Heart left ventricle (tissue), 16 donors: ENCODE measurements around the gene C6orf132. TPM values are rescaled to one million over a fixed set of nuclear protein-coding genes. Genes with fewer than 3 reads are reported as not detected.
A peak's percentile ranks its signal among the peaks of the same experiment; 100 is the strongest.

ENCODE experiments used
- ATAC-seq, 4 donors: fragments of 200-7000 bp; cut with Tn5 transposase; one replicate each; pipeline ENCODE4 v1.9.1; 2020 to 2022; ENCODE audit warnings: moderate library complexity in 4 of 4, mild to moderate bottlenecking in 3 of 4, moderate number of reproducible peaks in 1 of 4
- DNase-seq, 5 donors: peaks; one replicate each; pipeline ENCODE4 v3.0.0-alpha.2; 2020
- H3K27ac ChIP-seq, 12 donors: fragments of 200-600 bp; sonication (generic) in 4 of 12; one replicate each; pipeline versions ENCODE4 v1.5.0 to v1.8.0; 2016 to 2022; ENCODE audit warnings: mild to moderate bottlenecking in 2 of 12
- H3K27me3 ChIP-seq, 9 donors: fragments of 200-600 bp; sonication (generic) in 2 of 9; one replicate each; pipeline versions ENCODE4 v1.5.1 to v1.8.0; 2016 to 2022; ENCODE audit warnings: mild to moderate bottlenecking in 3 of 9
- H3K36me3 ChIP-seq, 9 donors: fragments of 200-600 bp; sonication (generic) in 2 of 9; one replicate each; pipeline versions ENCODE4 v1.5.0 to v1.8.0; 2018 to 2022; ENCODE audit warnings: mild to moderate bottlenecking in 2 of 9
- H3K4me1 ChIP-seq, 12 donors: fragments of 200-600 bp; sonication (generic) in 4 of 12; one replicate each; pipeline versions ENCODE4 v1.5.0 to v1.8.0; 2016 to 2022; ENCODE audit warnings: mild to moderate bottlenecking in 3 of 12
- H3K4me3 ChIP-seq, 12 donors: fragments of 200-600 bp; sonication (generic) in 4 of 12; one replicate each; pipeline versions ENCODE4 v1.5.0 to v1.8.0; 2017 to 2022; ENCODE audit warnings: mild to moderate bottlenecking in 9 of 12, moderate library complexity in 4 of 12
- H3K9me3 ChIP-seq, 12 donors: fragments of 200-600 bp; sonication (generic) in 4 of 12; one replicate each; pipeline versions ENCODE4 v1.5.0 to v1.8.0; 2016 to 2022; ENCODE audit warnings: mild to moderate bottlenecking in 1 of 12
- CTCF ChIP-seq, 12 donors: fragments of 200-600 bp; sonication (generic) in 4 of 12; IDR thresholded peaks; one replicate each; pipeline versions ENCODE4 v1.5.0 to v1.8.0; 2018 to 2022; ENCODE audit warnings: antibody characterized with exemption in 12 of 12, mild to moderate bottlenecking in 5 of 12
- POLR2A ChIP-seq, 2 donors: fragments of 450-650 bp; IDR thresholded peaks; one replicate each; pipeline ENCODE4 v1.6.1; 2017; ENCODE audit warnings: antibody characterized with exemption in 2 of 2, mild to moderate bottlenecking in 2 of 2, moderate library complexity in 2 of 2
- WGBS, 4 donors: extraction: QIAGEN DNeasy Blood & Tissue Kit in 2 of 4; methylation state at CpG; one replicate each; pipeline versions ENCODE4 v1.1.5 to v1.1.7; 2013 to 2018; 5-methylcytosine and 5-hydroxymethylcytosine counted together
- intact Hi-C, 10 donors: fragments of 100-400 bp; cut with DNase I; formaldehyde crosslinking; loops; one replicate each; pipeline versions ENCODE4 v1.11.1 to v1.14.2; 2022
- polyA plus RNA-seq, 2 donors: library from polyadenylated mRNA; stranded (reverse); fragments of 200-250 nt; gene quantifications; one replicate each; pipeline ENCODE4 v1.2.3, GENCODE V29; 2013
- total RNA-seq, 9 donors: library from RNA; depleted of rRNA in 2 of 9; stranded (reverse); fragments of >200 nt in 2 of 9; fragmentation: NEBNext Ultra II Directional in 3 of 9; extraction: Animal tissue kit (Norgen Biotek cat#: 25700) in 3 of 9; gene quantifications; one replicate each; pipeline versions ENCODE4 v1.1.0 to v1.2.4, GENCODE V29; 2016 to 2023
- donor health status: ischemic (EF 13 %, LVEDD 7.1; RV severe dilation, severe dysfunction).
- donor health status: healthy with polysubstance abuse.
- donor health status: DM: no; HTN: yes; CAD: no.
- donor health status: DM: no; HTN: no; CAD: no.
- donor health status: ischemic (EF 25% LVEDD 6.9; RV normal size, moderate dysfunction).
- donor health status: ischemic (EF 25% LVEDD 5.7; RV mildly dilated, moderate dysfunction).
- donor health status: healthy.
- donor health status: DM: yes; HTN: yes; CAD: no.
- donor health status: ischemic (EF 35%, LVEDD 5.7; RV mildly dilated, moderate dysfunction).
- donor health status: nonischemic (EF 11% LVEDD 7.7; RV severe dilation, severe dysfunction).
- donor health status: DM: yes; HTN: yes; CAD: no.
- donor health status: PGD.
- donor health status: ischemic (EF 29% LVEDD 5.4; RV normal size, mild dysfunction).
- donor health status: nonischemic (EF 23%, LVEDD 6.1; RV moderate dilation, normal function).

Gene C6orf132
- total and polyA plus RNA-seq, 11 donors, result 0.30 to 5.7 (median 2.2) TPM

GRCh38 chr6:42162384-42162783 lies 20.0 kb upstream of the C6orf132 start:
- intact Hi-C loops, result loop anchor here in 1 of 10 donors (10.0 kb wide), 1 partner anchor 378 kb away; the partner anchor contains the start of genes PRICKLE4 and TOMM6
- ATAC-seq (no peak), DNase-seq (no peak)
- TF ChIP-seq CTCF (IDR thresholded peaks at IDR 0.05), result no peak
- TF ChIP-seq POLR2A (IDR thresholded peaks at IDR 0.05), result no peak
- H3K27me3 ChIP-seq, result no peaks in the 10 kb centered on the region
- no peaks in the 10 kb centered on the region for H3K9me3 ChIP-seq
- H3K4me3 ChIP-seq, result no peak overlapping the region
- no peak overlapping the region for H3K27ac ChIP-seq
- WGBS, 4 donors, result 44 to 51% (median 46%) methylated on average over 7 of the region's 7 CpGs
- H3K36me3 ChIP-seq, result no peaks in the 10 kb centered on the region
- peaks cover 0 to 6% (median 0%) of the 10 kb centered on the region in 12 donors for H3K4me1 ChIP-seq

- TF ChIP-seq CTCF (IDR thresholded peaks at IDR 0.05) (no peak), POLR2A (IDR thresholded peaks at IDR 0.05) (no peak)
- ATAC-seq (no peak), DNase-seq (no peak)
- WGBS, 4 donors, result 69 to 84% (median 77%) methylated on average over 4 of the region's 4 CpGs
- Histone ChIP-seq H3K4me1 (peaks cover 0 to 4% (median 0%) of the 10 kb centered on the region in 12 donors), H3K27me3 (no peaks in the 10 kb centered on the region), H3K9me3 (no peaks in the 10 kb centered on the region), H3K36me3 (no peaks in the 10 kb centered on the region), H3K4me3 (no peak overlapping the region), H3K27ac (no peak overlapping the region)
- intact Hi-C loops, result loop anchor here in 1 of 10 donors (10.0 kb wide), 1 partner anchor 375 kb away; the partner anchor contains the start of genes PRICKLE4 and TOMM6
Measured at GRCh38 chr6:42159431-42160024, 17.1 kb upstream of the C6orf132 start.

GRCh38 chr6:42158631-42159030 lies 16.2 kb upstream of the C6orf132 start:
- H3K27me3 ChIP-seq, result no peaks in the 10 kb centered on the region
- intact Hi-C loops, result no loop called here
- no peak overlapping the region for H3K4me3 ChIP-seq
- ATAC-seq (no peak), DNase-seq (no peak)
- H3K9me3 ChIP-seq, result no peaks in the 10 kb centered on the region
- H3K4me1 ChIP-seq, result peaks cover 0 to 4% (median 0%) of the 10 kb centered on the region in 12 donors
- no peak overlapping the region for H3K27ac ChIP-seq
- no peaks in the 10 kb centered on the region for H3K36me3 ChIP-seq
- TF ChIP-seq CTCF (IDR thresholded peaks at IDR 0.05), result no peak
- TF ChIP-seq POLR2A (IDR thresholded peaks at IDR 0.05), result no peak
- 67 to 83% (median 68%) methylated on average over 2 of the region's 2 CpGs for WGBS, 4 donors

- H3K9me3 ChIP-seq, result no peaks in the 10 kb centered on the region
- 32 to 47% (median 45%) methylated on average over 2 of the region's 2 CpGs for WGBS, 4 donors
- H3K4me1 ChIP-seq, result peaks cover 0 to 4% (median 0%) of the 10 kb centered on the region in 12 donors
- ATAC-seq (peak; percentile 40 to 69 (median 57)), DNase-seq (peak in 1 of 5 donors; percentile 32)
- no peaks in the 10 kb centered on the region for H3K36me3 ChIP-seq
- TF ChIP-seq POLR2A (IDR thresholded peaks at IDR 0.05), result no peak
- TF ChIP-seq CTCF (IDR thresholded peaks at IDR 0.05), result no peak
- H3K27me3 ChIP-seq, result no peaks in the 10 kb centered on the region
- intact Hi-C loops, result no loop called here
- no peak overlapping the region for H3K27ac ChIP-seq
- no peak overlapping the region for H3K4me3 ChIP-seq
Measured at GRCh38 chr6:42158011-42158410, 15.6 kb upstream of the C6orf132 start.
